Uterus (tissue), 2 donors: ENCODE data around the gene ATP6V1D.

Experiments
- POLR2A ChIP-seq, 2 donors: fragments of 450-650 bp; IDR thresholded peaks; one replicate each; pipeline ENCODE4 v1.6.1; 2016; ENCODE audit warnings: antibody characterized with exemption in 2 of 2, mild to moderate bottlenecking in 1 of 2, moderate library complexity in 1 of 2
- TF ChIP-seq, protein P1 (sequence below), 4 experiments: fragments of 200-600 bp in 2 of 4; fragments of 450-650 bp in 2 of 4; sonication (generic) in 2 of 4; IDR thresholded peaks; one replicate each; pipeline ENCODE4 v1.5.1; 2016 to 2019; ENCODE audit warnings: antibody characterized with exemption in 4 of 4, mild to moderate bottlenecking in 2 of 4, moderate library complexity in 1 of 4

DNA sequence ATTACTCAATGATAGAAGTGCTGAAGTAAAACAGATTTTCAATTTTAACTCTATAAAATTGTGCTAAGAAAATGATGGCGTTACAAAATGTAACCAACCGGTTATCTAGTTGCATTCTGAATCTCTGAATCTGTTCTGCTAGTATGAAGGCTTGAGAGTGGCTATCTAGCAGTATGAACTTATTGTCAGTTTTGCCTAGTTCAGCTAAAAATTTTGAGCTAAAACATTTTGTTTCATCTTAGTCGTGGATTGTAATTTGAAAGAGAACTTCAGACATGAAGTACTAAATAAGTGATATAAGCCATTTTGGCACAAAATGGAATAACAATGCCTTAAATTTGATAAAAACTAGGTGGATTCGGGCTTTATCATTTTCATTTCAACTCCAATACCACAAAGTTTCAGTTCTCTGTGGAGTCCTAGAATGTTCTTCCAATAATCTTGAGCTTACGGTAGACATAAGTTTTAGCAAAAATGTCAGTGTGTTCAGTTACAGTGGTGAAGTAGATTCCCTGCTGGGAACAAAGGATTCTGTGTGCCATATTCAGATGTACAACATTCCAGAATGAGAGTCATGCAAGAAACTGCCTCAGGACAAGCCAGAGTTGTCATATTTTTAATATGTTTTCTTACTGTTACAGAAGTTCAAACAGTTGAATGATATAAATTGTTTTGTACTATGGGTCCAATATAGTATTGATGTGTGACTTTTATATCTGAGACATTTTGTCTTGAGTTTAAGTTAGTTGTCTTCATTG, 28.1 kb downstream of the ATP6V1D start:
- TF ChIP-seq, protein P1, sequence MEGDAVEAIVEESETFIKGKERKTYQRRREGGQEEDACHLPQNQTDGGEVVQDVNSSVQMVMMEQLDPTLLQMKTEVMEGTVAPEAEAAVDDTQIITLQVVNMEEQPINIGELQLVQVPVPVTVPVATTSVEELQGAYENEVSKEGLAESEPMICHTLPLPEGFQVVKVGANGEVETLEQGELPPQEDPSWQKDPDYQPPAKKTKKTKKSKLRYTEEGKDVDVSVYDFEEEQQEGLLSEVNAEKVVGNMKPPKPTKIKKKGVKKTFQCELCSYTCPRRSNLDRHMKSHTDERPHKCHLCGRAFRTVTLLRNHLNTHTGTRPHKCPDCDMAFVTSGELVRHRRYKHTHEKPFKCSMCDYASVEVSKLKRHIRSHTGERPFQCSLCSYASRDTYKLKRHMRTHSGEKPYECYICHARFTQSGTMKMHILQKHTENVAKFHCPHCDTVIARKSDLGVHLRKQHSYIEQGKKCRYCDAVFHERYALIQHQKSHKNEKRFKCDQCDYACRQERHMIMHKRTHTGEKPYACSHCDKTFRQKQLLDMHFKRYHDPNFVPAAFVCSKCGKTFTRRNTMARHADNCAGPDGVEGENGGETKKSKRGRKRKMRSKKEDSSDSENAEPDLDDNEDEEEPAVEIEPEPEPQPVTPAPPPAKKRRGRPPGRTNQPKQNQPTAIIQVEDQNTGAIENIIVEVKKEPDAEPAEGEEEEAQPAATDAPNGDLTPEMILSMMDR (IDR thresholded peaks at IDR 0.05) = no peak
- TF ChIP-seq POLR2A (IDR thresholded peaks at IDR 0.05) = no peak
